Mucosa of rectum (tissue), 2 donors: ENCODE data around the gene IGLON5.

Source experiments
- H3K27ac ChIP-seq, 2 donors: one replicate each; pipeline ENCODE4 v1.7.0; 2013; ENCODE audit warnings: inconsistent platforms in 2 of 2, low read depth in 2 of 2, low read length in 2 of 2
- H3K27me3 ChIP-seq, 2 donors: one replicate each; pipeline ENCODE4 v1.7.0; 2013; ENCODE audit warnings: low read length in 2 of 2; ENCODE audit not compliant: control insufficient read depth in 2 of 2, insufficient read depth in 2 of 2
- H3K36me3 ChIP-seq, 2 donors: one replicate each; pipeline ENCODE4 v1.7.0; 2013; ENCODE audit warnings: low read length in 2 of 2; ENCODE audit not compliant: control insufficient read depth in 2 of 2, insufficient read depth in 2 of 2
- H3K4me1 ChIP-seq, 2 donors: one replicate each; pipeline ENCODE4 v1.7.0; 2013; ENCODE audit warnings: low read length in 2 of 2, mild to moderate bottlenecking in 1 of 2; ENCODE audit not compliant: control insufficient read depth in 2 of 2, insufficient read depth in 2 of 2
- H3K4me3 ChIP-seq, 2 donors: one replicate each; pipeline ENCODE4 v1.7.0; 2013; ENCODE audit warnings: low read length in 2 of 2
- H3K9ac ChIP-seq, 2 donors: one replicate each; pipeline ENCODE4 v1.7.0; 2013; ENCODE audit warnings: low read length in 2 of 2, low read depth in 1 of 2, mild to moderate bottlenecking in 1 of 2
- H3K9me3 ChIP-seq, 2 donors: one replicate each; pipeline ENCODE4 v1.7.0; 2013; ENCODE audit warnings: low read length in 2 of 2; ENCODE audit not compliant: control insufficient read depth in 2 of 2
- donor health status: healthy.
- donor health status: Normal muscosa, but diverticular disease.

IGLON5 gene

DNA sequence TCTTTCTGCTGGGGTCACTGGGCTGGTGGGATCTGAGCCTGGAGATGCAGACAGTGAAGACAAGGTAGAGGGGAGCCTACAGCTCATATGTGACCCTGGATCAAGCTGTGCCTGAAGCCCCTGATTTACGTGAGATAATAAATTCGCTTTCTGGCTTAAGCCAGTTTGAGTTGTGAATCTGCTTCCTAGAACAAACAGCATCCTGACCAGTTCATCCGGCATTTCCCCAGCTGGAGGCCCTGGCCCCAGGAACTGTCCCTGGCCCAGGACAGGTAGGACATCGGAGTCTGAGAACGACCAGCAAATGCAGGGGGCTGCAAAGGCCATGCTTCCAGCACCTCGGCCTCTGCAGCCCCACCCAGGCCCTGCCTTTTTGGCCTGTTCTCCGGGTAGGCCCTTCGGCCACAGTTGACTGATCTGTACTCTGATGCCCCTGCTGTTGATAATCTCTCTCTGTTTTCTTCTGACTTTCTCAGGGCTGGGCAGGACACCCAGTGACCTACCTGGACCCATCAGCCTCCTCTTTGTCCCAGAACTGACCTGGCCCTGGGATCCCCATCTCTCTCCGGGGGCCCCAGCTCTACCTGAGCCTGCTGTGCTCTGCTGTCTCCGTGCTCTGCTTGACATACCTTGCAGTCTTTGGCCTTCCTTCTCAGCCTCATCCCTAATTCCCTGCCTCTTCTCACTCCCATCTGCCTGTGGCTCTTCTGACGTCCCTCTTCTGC lies 40.0 kb downstream of the IGLON5 start:
- Histone ChIP-seq H3K27ac (no peak overlapping the region), H3K4me3 (no peak overlapping the region), H3K9ac (no peak overlapping the region), H3K4me1 (no peaks in the 10 kb centered on the region), H3K27me3 (no peaks in the 10 kb centered on the region), H3K9me3 (no peaks in the 10 kb centered on the region), H3K36me3 (peaks cover 31 to 35% of the 10 kb centered on the region in 2 donors)

- H3K9me3 ChIP-seq = no peaks in the 10 kb centered on the region
- no peak overlapping the region for H3K27ac ChIP-seq
- no peak overlapping the region for H3K4me3 ChIP-seq
- no peaks in the 10 kb centered on the region for H3K4me1 ChIP-seq
- no peaks in the 10 kb centered on the region for H3K27me3 ChIP-seq
- H3K9ac ChIP-seq = no peak overlapping the region
- H3K36me3 ChIP-seq = peaks cover 20 to 24% of the 10 kb centered on the region in 2 donors
Measured at GRCh38 chr19:51352783-51353360, 41.4 kb downstream of the IGLON5 start.

- H3K27me3 ChIP-seq = no peaks in the 10 kb centered on the region
- no peaks in the 10 kb centered on the region for H3K9me3 ChIP-seq
- no peaks in the 10 kb centered on the region for H3K4me1 ChIP-seq
- H3K36me3 ChIP-seq = peaks cover 20 to 24% of the 10 kb centered on the region in 2 donors
- H3K4me3 ChIP-seq = no peak overlapping the region
- H3K9ac ChIP-seq = no peak overlapping the region
- no peak overlapping the region for H3K27ac ChIP-seq
Measured at GRCh38 chr19:51354103-51354741, 42.8 kb downstream of the IGLON5 start.

- Histone ChIP-seq H3K4me1 (no peaks in the 10 kb centered on the region), H3K27me3 (no peaks in the 10 kb centered on the region), H3K9me3 (no peaks in the 10 kb centered on the region), H3K9ac (no peak overlapping the region), H3K27ac (no peak overlapping the region), H3K36me3 (peaks cover 18 to 24% of the 10 kb centered on the region in 2 donors), H3K4me3 (no peak overlapping the region)
Measured at GRCh38 chr19:51354742-51355148, 43.3 kb downstream of the IGLON5 start.

DNA sequence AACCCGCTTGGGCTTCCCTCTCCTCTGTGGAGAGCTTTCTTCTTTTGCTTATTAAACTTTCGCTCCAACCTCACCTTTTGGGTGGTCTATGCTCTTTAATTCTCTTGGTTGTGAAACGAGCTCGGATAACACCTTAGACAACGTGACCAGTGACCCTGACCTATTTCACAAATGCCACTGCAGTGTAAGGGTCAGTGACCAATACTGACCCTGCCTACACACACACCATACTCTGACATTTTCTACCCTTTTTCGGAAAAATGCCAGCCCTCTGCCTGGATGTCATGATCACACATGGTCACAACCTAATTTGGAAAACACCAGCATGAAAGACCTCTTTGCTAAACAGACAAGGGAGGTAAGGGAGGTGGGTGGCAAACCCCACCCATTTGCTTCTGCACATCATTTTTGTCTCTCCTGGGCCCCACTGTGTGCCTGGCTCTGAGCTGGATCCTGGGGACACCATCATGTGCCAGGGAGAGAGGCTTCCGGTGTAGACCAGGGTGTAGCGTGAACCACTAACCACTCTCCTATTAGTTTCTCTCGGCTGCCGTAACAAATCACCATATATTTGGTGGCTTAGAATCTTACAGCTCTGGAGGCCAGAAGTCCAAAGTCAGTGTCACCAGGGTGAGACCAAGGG lies 44.8 kb downstream of the IGLON5 start:
- Histone ChIP-seq H3K9me3 (no peaks in the 10 kb centered on the region), H3K27me3 (no peaks in the 10 kb centered on the region), H3K27ac (no peak overlapping the region), H3K36me3 (peaks cover 5 to 16% of the 10 kb centered on the region in 2 donors), H3K4me1 (no peaks in the 10 kb centered on the region), H3K9ac (no peak overlapping the region), H3K4me3 (no peak overlapping the region)

DNA sequence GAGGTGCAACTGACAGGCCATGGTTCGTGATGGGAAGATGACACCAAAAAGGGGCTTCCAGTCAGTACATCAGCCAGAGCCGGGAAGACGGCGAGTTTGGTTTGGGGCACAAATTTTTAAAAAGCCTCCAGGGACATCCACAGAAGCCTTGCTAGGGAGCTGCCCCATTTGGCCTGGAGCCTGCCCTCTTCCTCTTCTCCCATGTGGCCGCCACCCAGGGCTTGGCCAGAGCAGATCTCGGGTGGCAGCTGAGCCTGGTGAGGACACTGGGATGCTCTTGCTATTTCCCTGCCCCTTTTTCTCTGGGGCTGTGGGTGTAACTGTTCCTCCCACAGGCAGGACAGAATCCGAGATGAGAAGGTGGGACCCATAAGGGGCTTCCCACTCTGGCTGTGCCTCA lies 46.5 kb downstream of the IGLON5 start:
- H3K4me3 ChIP-seq = no peak overlapping the region
- H3K4me1 ChIP-seq = peaks cover 5 to 6% of the 10 kb centered on the region in 2 donors
- no peak overlapping the region for H3K9ac ChIP-seq
- peaks cover 2 to 7% of the 10 kb centered on the region in 2 donors for H3K36me3 ChIP-seq
- H3K9me3 ChIP-seq = no peaks in the 10 kb centered on the region
- H3K27me3 ChIP-seq = no peaks in the 10 kb centered on the region
- no peak overlapping the region for H3K27ac ChIP-seq

DNA sequence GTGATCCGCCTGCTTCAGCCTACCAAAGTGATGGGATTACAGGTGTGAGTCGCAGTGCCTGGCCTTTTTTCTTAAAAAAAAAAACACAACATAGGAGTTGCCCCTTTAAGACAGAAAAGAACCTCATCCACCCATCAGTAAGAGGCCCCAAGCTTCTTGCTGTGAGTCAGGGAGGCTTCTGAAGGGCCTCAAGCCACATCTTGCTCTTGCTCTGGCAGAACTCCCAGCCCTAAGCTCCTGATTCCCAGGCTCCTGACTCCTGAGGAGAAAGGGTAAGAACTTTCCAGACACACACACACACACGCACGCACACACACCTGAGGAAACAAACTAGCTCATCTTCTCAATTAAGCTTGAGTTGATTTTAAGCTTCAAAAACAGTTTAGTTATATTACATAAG lies 47.9 kb downstream of the IGLON5 start:
- Histone ChIP-seq H3K9ac (no peak overlapping the region), H3K4me3 (no peak overlapping the region), H3K27ac (no peak overlapping the region), H3K27me3 (no peaks in the 10 kb centered on the region), H3K36me3 (peaks cover 0 to 1% of the 10 kb centered on the region in 2 donors), H3K4me1 (peaks cover 7 to 9% of the 10 kb centered on the region in 2 donors), H3K9me3 (no peaks in the 10 kb centered on the region)

GRCh38 chr19:51361239-51361638 lies 49.8 kb downstream of the IGLON5 start:
- H3K4me1 ChIP-seq = peaks cover 13 to 18% of the 10 kb centered on the region in 2 donors
- H3K9ac ChIP-seq = no peak overlapping the region
- H3K27ac ChIP-seq = no peak overlapping the region
- H3K27me3 ChIP-seq = no peaks in the 10 kb centered on the region
- H3K36me3 ChIP-seq = no peaks in the 10 kb centered on the region
- no peaks in the 10 kb centered on the region for H3K9me3 ChIP-seq
- no peak overlapping the region for H3K4me3 ChIP-seq

DNA sequence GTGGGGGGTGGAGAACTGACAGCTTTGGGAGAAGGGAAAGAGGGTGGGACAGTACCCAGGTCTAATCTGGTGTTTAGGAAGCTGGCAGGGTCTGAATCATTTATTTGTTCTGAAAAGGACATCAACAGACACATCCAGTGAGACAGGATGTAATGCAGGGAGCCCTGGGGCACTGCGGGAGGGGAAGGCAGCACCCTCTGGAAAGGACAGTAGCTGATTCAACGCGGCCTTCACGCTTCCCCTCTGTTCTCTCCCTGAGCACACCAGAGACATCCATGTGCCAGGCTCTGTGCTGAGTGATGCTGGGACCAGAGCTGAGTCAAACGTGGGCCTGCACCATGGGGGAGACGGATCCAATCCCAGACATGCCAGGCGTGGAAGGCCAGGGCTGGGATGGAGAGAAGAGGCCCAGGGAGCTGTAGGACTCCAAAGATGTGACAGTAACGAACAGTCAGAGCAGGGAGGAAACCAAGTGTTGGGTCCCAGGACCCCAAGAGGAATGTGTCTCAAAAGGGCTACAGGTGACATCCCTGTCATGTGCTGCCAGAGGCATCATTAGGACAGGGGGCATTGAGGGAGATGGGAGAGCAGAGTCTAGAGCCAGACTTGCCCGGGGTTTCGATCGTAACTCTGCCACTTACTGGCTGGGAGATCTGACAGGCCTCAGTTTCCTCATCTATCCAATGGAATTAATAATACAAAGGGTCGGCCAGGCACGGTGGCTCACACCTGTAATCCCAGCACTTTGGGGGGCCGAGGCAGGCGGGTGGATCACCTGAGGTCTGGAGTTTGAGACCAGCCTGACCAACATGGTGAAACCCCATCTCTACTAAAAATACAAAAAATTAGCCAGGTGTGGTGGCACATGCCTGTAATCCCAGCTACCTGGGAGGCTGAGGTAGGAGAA lies 53.0 kb downstream of the IGLON5 start:
- H3K9ac ChIP-seq = no peak overlapping the region

More for the DNA sequence above, 53.0 kb downstream of the IGLON5 start:
- no peaks in the 10 kb centered on the region for H3K27me3 ChIP-seq
- no peaks in the 10 kb centered on the region for H3K36me3 ChIP-seq
- H3K27ac ChIP-seq = no peak overlapping the region
- H3K9me3 ChIP-seq = no peaks in the 10 kb centered on the region
- peaks cover 18 to 24% of the 10 kb centered on the region in 2 donors for H3K4me1 ChIP-seq
- no peak overlapping the region for H3K4me3 ChIP-seq
